Stimulated activated CD4-positive, alpha-beta T cell treated with anti-CD3 and anti-CD28 coated beads, Interleukin-4, amount 100 ng/mL, for 1 hour (primary cell): ENCODE results near the gene PREX1.

Experiments used
- DNase-seq: peaks from one replicate; pipeline ENCODE4 v3.0.0-alpha.2; 2020

Gene PREX1

DNA sequence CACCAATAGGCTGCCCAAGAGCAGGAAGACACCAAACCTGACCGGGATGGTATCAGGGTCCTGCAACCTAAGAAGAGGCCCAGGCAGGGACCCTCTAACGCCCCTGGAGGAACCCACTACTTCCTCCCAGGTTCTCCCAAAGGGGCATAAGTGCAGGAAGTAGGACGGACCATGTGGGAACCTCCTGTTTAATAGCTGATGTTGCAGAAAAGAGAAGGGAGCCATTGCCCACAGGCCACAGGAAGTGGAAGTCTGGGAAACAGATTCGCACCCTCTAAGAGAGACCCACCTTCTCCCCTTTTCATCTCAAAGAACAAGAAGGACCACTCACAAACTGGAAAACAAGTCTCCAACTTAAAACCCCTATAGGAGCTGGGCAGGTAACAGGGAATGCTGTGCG, 18.1 kb downstream of the PREX1 start:
- DNase-seq = no peak

DNA sequence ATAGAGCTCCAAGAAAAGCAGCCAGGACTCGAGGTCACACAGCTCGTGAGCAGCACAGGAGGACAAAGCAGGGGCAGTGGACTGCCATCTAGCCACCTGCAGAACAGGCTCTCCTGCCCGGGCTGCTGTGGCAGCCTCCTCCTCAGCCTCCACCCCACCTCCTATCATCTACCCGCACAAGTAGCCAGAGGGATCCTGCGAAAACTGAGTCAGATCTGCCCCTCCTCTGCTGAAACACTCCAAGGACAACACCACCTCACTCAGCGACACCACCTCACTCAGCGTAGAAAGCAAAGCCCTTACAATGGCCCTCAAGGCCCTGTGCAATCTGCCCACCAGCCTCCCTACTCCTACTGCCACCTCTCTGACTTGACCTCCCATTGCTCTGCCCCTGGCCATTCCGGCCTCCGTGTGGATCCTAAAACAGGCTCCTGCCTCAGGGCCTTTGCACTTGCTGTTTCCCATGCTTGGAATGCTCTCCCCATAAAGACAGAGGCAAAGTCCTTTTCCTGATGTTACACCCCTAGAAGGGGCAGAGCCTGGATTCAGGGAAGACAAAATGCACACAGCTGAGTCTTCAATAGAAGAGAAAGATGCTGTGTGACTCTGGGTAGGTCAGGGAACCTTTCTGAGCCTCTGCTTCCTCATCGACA, 19.3 kb downstream of the PREX1 start:
- DNase-seq = no peak

DNA sequence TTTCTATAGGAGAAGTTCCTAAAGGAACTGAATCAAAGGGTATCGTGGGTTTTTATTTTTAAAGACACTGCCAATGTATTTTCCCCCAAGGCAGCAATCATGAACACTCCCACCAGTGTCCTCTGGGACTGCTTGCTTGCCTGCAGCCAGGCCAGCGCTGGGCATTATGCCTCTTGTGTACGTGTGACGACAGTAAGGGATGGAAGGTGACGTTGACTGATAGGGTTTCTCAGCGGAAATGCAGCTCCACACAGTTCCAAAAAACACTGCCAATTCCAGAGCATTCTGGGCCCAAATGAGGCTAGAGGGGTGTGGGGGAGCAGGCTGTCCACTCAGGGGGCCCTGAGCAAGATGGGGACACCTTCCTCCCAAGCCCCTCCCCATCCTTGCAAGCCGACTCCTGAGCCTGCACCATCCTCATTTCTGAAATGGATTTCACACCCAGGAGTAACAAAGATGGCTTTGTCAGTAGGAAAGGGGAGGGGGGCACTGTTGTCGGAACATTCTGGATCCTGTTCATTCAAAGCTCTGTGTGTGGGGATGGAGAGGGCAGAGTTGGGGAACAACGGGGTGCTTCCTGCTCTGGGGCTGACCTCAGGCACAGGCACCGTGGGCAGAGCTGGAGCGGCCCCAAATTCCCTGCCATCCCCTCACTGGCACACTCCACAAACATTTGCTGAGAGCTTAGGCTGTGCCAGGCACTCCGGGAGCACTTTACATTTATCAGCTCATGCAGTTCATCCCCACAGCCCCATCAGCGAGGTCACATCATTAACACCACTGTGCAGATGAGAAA, 20.0 kb downstream of the PREX1 start:
- no peak for DNase-seq

DNA sequence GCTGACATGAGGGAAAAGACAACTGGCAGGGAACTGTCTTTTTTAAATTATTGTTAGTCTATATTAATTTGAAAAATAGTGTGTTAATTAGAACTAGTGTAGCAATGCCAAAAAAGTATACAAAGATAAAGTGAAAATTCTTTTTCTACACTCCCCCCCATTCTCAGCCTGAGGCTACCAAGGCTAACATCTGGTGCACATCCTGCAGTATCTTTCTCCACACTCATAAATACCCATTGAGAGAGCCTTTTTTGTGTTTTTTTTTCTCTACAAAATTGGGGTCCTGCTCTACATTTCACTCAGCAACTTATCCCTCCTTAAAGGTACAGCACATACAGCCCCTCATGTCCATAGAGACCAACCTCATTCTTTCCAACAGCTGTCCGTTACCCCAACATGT, 20.7 kb downstream of the PREX1 start:
- no peak for DNase-seq

DNA sequence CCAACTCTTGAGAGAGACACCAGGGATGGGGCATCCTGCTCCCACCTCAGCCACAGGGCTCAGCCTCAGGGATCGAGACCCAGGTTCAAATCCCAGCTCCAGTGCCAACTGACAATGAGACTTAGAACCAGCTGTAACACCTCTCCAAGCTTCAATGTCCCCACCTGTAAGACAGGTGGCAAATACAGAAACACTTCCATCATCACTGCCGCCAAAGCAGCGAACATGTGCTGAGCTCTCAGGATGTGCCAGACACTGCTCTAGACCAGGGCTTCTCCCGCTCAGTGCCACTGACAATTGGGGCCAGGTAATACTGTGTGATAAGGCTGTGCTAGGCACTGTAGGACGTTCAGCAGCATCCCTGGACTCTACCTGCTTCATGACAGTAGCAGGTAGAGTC, 22.1 kb downstream of the PREX1 start:
- no peak for DNase-seq

DNA sequence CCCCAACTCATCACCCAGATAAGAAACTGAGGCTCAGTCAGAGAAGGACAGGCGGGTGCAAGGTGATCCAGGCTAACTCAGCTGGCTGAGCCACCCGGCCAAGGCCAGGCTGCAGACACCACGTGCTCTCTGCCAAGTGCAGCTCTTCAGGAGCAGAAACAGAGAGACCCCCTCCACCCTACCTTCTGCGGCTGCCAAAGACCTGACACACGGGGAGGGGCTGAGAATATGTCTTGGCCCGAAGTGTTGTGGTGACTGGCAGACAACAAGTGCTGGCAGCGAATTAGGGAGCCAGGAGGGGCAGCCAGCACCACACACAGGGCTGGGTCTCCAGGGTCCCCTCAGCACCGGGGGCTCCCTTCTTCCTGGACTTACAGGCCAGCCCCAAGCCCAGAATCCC, 22.5 kb downstream of the PREX1 start:
- no peak for DNase-seq

DNA sequence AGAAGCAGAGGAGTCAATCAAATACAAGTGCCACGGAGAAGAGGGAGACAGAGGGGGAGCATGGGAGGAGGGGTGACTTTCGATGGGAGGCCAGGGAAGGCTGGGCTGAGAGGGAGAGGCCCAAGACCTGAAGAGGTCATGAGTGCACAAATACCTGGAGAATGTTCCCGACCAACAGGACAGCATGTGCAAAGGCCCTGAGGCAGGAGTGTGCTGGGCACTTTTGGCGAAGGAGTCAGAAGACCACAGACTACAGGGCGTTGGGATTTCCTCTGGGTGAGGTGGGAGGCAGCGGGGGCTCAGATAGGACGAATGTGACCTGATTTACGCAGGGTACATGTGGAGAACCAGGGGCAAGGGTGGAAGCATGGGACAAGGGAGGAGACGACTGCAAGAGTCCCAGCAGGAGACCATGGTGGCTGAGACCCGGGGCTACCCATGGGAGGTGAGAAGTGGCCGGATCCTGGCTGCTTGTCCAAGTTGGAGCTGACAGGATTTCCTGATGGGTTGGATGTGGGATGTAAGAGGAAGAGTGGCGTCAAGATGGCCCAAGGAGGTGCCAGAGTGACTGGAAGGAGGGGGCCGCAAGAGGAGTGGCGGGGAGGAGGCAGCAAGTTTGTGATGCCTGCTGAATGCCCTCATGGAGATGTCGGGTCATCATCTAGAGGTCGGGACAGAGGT, 23.4 kb downstream of the PREX1 start:
- no peak for DNase-seq

DNA sequence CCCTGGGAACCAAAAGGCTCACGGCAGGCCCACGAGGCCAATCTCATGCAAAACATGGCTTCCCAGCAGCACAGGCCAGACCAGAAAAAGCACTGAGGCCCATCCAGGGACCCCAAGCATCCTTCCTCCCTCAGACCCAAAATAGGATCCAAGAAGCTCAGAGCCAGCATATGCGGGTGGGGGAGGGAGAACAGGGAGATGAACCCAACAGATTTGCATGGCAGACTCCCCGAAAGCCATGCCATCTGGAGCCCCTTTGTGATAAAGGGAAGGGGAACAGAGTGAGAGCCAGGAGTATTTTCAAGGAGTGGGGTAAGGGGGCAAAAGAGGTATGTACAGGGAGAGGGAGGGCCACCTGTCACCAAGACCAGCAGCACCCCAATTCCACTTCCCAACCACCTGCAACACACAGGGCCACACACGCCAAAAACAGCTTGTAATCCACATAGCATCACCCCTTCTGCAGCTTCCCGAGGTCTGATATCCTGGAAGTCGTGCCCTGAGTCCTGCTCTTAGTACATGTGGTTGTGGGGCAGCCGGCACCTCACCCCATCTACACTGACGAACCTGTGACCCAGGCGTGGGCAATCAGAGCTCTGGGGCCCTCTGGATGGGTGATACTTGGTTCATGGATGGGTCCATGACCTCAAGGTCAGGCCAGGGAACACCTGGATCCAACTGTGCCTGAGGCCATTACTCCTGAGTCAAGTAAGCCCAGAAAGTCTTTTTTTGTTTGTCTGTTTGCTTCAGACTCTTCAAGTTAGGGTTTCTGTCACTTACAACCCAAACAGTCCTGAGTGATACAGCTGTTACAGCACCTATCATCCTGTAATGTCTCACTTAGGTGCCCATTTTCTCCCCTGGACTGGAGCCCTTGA, 24.4 kb downstream of the PREX1 start:
- DNase-seq = no peak

DNA sequence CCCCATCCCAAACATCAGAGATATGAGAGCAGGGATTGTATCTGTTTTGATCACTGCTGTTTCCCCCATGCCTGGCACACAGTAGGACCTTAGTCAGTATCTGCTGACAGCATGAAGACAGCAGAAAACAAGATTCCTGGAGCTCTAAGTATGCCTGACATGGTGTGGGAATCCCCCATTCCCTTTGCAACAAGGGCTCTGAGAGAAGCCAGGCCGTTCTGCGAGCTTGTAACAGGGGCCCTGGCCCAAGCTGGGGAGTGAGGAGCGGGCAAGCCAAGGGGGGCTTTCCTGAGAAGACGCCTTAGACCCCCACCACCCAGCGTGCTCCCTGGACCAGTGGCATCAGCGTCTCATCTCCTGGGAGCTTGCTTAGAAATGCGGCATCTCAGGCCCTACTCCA, 25.2 kb downstream of the PREX1 start:
- no peak for DNase-seq

DNA sequence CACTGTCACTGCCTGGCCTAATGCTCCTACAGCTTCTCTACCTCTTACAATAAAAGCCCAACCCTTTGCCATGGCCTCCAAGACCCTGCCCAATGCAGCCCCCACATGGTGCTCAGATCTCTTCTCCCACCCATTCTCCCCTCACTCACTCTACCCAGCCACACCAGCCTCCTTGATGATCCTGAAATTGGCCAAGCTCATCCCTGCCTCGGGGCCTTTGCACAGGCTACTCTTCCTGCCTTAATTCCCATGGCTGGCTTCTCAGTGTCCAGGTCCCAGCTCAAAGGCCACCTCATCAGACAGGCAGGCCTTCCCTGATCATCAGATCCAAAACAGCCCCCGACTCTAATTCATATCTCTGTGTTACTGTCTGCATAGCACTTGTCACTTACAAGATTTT, 25.6 kb downstream of the PREX1 start:
- no peak for DNase-seq

DNA sequence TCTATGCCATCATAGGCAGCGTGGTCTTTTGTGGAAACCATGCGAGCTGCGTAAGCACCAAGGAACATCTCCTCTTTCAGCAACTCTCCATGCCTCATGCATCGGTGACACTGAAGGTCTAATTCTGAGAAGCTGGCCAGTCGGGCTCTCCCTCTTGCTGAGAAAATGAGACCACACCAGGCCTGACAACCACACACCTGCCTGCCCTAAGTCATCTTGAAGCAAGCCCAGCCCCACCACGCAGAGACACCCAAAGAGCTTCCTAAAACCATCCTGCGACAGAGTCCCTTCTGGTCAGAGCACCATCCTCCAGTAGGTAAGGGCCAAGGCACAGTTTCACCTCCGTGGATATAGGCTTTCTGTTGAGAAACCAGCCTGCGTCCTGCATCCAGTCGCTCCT, 26.6 kb downstream of the PREX1 start:
- DNase-seq = no peak

DNA sequence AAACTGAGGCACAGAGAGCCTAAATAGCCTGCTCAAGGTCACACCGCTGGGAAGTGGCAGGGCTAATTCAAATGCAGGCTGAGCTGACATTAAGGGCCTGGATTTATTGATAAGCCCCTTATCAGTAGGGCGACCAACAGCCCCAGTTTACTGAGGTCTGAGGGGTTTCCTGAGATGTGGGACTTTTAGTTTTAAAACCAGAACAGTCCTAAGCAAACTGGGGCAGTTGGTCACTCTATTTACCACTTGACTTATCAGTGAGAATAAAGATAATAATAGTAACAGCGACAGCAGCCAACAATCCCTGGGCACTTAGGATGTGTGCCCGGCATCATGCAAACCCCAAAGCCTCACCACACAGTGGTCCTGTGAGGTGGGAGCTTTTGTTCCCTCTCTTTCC, 27.6 kb downstream of the PREX1 start:
- DNase-seq = no peak

DNA sequence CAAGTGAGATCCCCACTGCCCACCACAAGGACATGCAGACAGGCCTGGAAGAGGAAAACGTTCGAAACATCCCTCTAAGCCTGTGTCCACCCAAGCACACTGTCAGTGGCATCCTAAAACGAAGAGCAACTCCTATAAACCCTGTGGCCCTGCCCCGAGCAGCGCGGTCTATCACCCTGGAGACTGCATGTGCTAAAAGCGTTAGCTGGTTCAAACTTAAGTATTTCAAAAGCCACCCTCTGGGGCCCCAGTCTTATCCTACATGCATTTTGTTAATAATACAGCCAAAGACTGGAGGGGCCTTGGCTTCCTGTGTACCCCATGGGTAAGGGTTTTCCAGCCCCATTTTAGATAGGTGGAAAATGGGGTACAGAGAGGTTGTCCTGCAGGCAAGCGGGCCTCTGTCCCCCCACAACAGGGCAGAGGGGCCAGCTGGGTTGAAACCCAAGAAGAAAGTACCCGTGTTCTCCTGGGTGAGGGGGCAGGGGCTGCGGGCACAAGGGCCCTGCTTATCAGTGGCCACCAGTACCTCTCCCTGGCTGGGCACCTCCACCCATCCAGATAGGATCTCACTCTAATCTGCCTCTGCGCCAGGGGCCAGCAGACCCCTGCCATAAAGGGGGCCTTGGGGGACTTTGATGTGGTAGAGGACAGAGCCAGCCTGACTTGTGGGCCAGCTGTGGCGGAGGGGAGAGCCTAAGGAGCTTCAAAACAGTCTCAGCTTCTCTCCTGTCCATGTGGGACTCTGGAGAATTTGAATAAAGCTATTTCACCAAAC, 28.3 kb downstream of the PREX1 start:
- DNase-seq = no peak

DNA sequence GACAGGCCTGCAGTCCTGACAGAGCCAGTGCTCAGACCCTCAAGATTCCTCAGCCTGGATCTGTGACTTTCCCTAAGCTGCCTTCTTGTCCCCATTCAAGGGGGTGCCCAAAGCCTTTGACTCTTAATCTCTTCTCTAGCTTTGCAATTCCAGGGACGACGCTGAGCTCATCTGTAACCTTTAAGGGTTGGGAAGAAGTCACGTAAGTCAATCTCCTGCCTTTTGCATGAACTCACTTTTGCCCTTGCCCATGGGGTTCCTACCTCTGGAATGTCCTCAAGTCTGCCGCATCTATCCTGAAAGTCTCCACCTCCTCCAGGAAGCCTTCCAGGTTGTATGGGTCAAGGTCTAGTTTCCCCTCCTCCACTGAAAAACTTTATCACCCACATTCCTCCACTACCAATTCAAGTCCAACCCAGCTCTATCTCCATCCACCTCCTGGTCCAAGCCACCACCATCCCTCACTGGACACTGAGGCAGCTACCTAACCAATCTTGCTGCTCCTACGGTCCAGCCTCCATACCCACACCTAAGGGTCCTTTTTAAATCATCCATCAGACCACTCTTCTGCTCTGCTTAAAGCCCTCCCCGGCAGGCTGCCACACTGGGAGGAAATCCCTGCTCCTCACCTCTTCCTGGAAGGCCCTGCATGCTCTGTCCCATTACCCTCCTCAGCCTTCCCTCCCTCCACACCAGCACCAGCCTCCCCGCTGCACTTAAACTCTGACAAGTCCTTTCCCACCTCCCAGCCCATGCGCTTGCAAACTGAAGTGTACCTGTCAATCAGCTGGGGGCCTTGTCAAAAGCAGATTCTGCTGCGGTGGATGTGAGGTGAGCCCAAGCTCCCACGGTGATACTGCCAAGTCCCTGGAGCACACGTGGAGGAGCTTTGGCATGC, 29.7 kb downstream of the PREX1 start:
- no peak for DNase-seq

DNA sequence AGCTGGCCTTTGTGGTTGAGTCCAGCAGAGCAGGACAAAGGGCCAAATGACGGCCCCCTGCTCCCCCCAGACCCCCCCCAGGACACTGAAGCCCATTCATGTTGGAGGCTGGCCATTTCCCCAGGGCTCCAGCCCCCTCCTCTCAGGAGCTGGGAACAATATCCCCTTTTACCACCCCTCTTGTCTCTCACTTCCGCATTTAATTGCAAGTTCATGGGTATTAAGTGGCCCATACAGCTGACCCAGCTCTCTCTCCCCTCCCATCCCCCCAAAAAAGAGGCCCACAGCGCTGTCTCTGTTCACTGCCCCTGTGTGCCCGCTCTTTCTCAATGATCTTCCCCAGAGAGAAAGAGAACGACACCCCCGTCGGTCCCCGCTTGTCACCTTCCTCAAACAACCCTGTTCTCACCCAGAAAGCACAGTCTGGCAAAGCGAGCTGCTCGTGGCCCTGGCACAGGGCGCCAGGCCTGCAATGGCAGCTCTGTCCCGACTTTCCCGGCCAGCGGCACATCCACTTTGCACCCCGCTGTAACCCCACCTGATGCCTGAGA, 30.4 kb downstream of the PREX1 start:
- DNase-seq = no peak

DNA sequence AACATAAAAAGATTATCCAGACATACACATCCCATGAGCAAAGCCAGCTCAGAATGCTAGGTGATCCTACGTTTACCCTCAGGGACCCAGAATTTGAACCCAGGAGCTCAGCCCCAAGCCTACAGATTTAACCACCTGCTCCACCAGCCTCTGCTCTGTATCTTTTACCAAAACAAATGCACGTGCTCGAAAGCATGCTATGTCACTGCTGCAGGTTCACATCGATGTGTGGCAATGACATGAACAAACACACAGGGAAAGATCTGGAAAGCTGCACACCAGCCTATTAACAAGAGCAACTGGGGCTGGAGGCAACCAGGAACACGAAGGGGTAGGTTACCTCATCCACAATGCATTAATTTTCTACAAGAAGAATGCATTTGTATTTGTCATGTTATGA, 32.1 kb downstream of the PREX1 start:
- no peak for DNase-seq

DNA sequence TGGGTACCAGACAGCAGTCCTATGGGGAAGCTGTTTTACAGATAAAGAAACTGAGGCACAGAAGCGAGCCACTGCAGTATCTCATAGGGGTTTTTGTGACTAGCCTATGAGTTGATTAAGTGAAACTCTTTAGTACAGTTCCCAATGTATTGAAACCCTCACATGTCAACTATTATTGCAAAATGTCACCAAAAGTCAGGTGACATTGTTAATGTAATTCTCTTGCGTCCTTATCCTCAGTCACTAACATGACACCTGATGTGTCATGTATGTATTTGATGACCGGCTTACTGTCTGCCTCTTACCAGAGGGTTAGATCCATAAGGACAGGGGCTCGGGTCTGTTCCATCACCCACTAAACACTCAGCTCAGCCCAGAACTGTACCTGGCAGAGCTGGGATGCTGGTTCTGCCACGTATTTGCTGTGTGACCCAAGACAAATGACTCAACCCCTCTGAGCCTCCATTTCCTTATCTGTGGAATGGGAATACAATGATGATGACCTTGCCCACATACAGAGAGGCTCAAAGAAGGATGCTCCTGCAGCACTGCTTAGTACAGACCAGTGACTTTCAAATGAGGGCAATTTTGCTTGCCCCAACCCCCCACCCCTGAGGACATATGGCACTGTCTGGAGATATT, 32.9 kb downstream of the PREX1 start:
- no peak for DNase-seq

DNA sequence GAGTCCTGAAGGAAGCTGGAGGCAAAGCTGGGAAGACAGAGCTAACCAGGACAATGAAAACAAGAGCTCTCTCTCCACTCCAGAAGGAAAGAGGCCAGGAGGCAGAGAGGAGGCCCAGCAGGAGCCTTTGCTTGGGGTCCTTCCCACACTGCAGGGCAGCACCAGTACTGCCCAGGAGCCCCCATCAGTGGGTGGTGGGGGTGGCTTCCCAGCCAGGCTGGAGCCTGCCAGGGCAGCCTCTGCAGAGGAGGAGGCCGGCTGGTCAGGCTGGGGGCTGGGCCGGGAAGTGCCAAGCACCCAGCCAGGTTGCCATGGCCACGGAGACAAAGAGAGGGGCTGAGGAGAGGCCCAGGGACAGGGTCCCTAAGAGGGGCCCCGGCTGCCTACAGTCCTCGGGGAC, 33.4 kb downstream of the PREX1 start:
- no peak for DNase-seq

DNA sequence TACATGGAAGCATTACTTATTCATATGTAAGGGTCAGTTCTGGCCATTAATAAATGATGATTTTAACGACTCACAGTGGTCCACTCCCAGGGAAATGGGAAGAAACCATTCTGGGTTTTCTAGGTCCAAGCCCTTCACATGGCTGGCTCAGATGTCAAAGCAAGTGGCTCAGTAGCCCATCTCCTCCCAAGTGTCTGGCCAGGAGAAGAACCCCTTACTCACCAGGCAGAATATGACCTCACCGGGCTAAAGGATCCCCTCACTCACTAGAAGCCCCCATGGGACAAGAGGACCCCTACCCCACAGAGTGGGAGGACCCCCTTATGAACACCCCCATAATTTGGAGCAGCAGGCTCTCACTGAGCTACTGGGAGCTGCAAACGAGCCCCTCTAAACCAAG, 34.0 kb downstream of the PREX1 start:
- DNase-seq = no peak

DNA sequence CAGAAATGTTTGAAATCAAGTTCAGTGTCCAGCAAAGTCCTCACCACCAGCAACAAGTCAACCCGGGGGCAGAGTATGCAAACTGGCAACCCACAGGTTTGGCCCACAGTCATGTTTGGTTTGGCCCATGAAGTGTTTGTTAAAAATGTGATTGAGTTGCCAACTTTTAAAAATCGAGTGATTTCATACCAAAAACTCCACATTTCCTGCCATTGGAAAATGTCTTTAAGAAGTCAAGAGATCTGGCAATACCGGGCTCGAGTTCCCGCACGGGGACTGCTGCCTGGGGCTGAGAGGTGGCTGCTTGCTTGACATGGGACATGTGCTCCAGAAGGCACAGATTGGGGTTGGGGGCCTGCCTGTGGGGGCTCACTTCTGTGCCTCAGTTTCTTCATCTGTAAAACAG, 36.1 kb downstream of the PREX1 start:
- no peak for DNase-seq

DNA sequence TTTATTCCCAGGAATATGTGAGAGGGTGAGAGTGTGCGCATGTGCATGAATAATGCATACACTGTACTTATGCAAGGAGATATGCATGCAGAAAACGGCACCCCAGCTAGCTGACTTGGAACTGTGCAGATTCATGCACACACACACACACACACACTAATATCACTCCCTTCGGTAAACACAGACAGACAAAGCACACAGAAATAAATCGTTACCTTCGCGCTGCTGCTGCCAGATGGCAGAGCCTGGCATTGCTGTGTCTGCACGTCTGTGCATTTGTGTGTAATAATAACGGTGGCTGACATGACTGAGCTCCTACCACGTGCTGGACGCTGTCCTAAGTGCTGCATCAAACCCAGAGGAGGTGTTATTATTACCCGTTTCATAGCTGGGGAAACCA, 36.8 kb downstream of the PREX1 start:
- DNase-seq = no peak
